ENCODE results near the gene UCMA.

- TF ChIP-seq EGR1 (IDR thresholded peaks at IDR 0.05; ENCODE audit: low read depth in 2 of 2) = no peak
- TF ChIP-seq CTCF (IDR thresholded peaks at IDR 0.05; ENCODE audit: low read depth, low read length, missing input control) = no peak
- no peak for TF ChIP-seq ZBTB33 (IDR thresholded peaks at IDR 0.05)
- no peak for TF ChIP-seq JUND (IDR thresholded peaks at IDR 0.05)
- no peak for TF ChIP-seq REST (IDR thresholded peaks at IDR 0.05)
- no peak for TF ChIP-seq HNF4A (conservative IDR thresholded peaks at IDR 0.05)
- no peak for TF ChIP-seq YY1 (IDR thresholded peaks at IDR 0.05)
- no peak for TF ChIP-seq SP1 (IDR thresholded peaks at IDR 0.05)
- no peak for TF ChIP-seq RAD21 (IDR thresholded peaks at IDR 0.05)
- no peak for TF ChIP-seq MAX (IDR thresholded peaks at IDR 0.05)
- TF ChIP-seq GABPA (IDR thresholded peaks at IDR 0.05 in 1 of 2, conservative IDR thresholded peaks at IDR 0.05 in 1 of 2) = no peak
- TF ChIP-seq TAF1 (conservative IDR thresholded peaks at IDR 0.05) = no peak
- TF ChIP-seq FOXA1 (IDR thresholded peaks at IDR 0.05) = no peak
- no peak for TF ChIP-seq FOXA2 (IDR thresholded peaks at IDR 0.05)
Observed at GRCh38 chr10:13224210-13224995, 9.8 kb downstream of the UCMA start.

Measured in liver (tissue), 3 donors.